ENCODE data around the gene RPF1. TPM values are rescaled to one million over a fixed set of nuclear protein-coding genes. Genes with fewer than 3 reads are reported as not detected.

The RPF1 gene
- total and polyA plus RNA-seq, 10 of the 15 experiments (the other 5 are each of a cell fraction or from before 2014, with no cell fraction given) = 37.0 to 97.5 (median 56.2) TPM

DNA sequence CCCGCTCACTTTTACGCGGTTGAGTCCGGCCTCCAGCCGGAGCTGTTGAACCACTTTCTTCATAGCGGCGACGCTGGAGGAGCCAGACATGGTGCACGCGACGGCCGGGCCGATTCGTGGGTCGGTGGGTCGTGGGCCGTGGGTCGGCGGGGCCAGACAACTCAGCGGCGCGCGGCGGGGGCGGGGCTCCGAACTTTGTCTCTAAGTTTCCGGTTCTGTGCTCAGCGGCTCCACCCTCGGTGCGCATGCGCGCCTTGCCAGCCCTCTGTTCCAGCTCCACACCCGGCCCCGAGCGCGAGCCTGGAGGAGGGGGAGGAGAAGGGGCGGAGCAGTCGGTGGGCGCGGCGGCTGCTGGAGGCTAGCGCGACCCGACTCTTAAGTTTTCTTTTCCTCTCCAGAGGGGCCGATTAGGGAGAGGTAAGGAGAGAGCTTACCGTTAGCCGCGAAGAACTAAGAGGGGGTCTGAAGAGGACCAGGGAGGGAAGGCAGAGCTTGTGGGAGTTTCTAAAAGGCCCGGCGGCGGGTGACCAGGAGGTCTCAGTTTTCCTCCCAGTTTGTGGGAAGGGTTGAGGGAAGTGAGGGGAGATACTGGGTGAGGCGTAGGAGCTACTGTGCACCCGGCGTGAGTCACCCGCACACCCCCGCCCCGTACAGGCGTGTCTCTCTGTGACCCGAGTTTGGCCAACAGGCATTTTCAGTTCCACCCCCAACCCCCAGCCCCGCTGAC, 27.1 kb downstream of the RPF1 start, which contains the start of the genes GNG5 and SPATA1 (continued):
- TF ChIP-seq ZNF622 (IDR thresholded peaks at IDR 0.05) = no peak
- 0 out of 2 replicates have a peak, but pooled peaks have one; percentile 43 for TF ChIP-seq ZNF687 (IDR thresholded peaks at IDR 0.05)
- peak; percentile 38 for TF ChIP-seq MEF2B (IDR thresholded peaks at IDR 0.05; ENCODE audit: partially characterized antibody, poor library complexity, severe bottlenecking)
- TF ChIP-seq ZNF24 (IDR thresholded peaks at IDR 0.05) = no peak
- no peak for TF ChIP-seq NFYA (IDR thresholded peaks at IDR 0.05; ENCODE audit: borderline replicate concordance, low read depth, low read length)

Measured in GM12878 (cell line).